Caco-2 (cell line): ENCODE data around the gene COQ5. TPM values are rescaled to one million over a fixed set of nuclear protein-coding genes. Genes with fewer than 3 reads are reported as not detected.

Source experiments
- BruUV-seq: library from RNA; stranded (reverse); fragments of 400-500 nt; replicated peaks from 2 replicates; lab custom pipeline; 2021; lab: Mats Ljungman, UMichigan
- CTCF ChIA-PET: fragments of 300-600 bp; sonication (Branson Sonifier 250); formaldehyde crosslinking; loops from one replicate; lab custom pipeline; 2022; ENCODE audit warnings: antibody characterized with exemption; lab: Charles Lee
- POLR2A ChIA-PET: fragments of 300-600 bp; sonication (Branson Sonifier 250); formaldehyde crosslinking; loops from one replicate; lab custom pipeline; 2022; ENCODE audit warnings: antibody characterized with exemption; lab: Charles Lee
- DNase-seq, 2 experiments: peaks; one replicate each; pipeline versions ENCODE4 v3.0.0 to v3.0.0-alpha.2; 2020 to 2022
- H3K27me3 ChIP-seq: replicated peaks from 2 replicates; pipeline ENCODE4 v1.6.0; 2011; ENCODE audit warnings: low read length; ENCODE audit not compliant: control insufficient read depth, insufficient read depth
- H3K36me3 ChIP-seq: 2 replicates; pipeline ENCODE4 v1.5.1; 2011; ENCODE audit warnings: low read length; ENCODE audit not compliant: control insufficient read depth, insufficient read depth
- H3K4me1 ChIP-seq: fragments of 250-450 bp; sonication (Bioruptor Pico); 2 replicates; pipeline ENCODE4 v1.5.1; 2020; ENCODE audit warnings: mild to moderate bottlenecking
- H3K4me3 ChIP-seq: 2 replicates; pipeline ENCODE4 v1.5.1; 2011; ENCODE audit warnings: low read depth, mild to moderate bottlenecking, control low read depth, low read length
- H3K9me3 ChIP-seq: fragments of 250-450 bp; sonication (Bioruptor Pico); 2 replicates; pipeline ENCODE4 v1.5.1; 2020; ENCODE audit warnings: mild to moderate bottlenecking, moderate library complexity
- H3K27ac Mint-ChIP-seq: one replicate; pipeline ENCODE4 v1.8.0; 2022; ENCODE audit warnings: mixed read lengths; ENCODE audit not compliant: unreplicated experiment
- H3K27me3 Mint-ChIP-seq: one replicate; pipeline ENCODE4 v1.8.0; 2022; ENCODE audit warnings: mixed read lengths; ENCODE audit not compliant: insufficient read depth, unreplicated experiment
- H3K36me3 Mint-ChIP-seq: one replicate; pipeline ENCODE4 v1.8.0; 2022; ENCODE audit warnings: mild to moderate bottlenecking, mixed read lengths; ENCODE audit not compliant: insufficient read depth, unreplicated experiment
- H3K4me1 Mint-ChIP-seq: one replicate; pipeline ENCODE4 v1.8.0; 2022; ENCODE audit warnings: low read depth, mixed read lengths; ENCODE audit not compliant: unreplicated experiment
- H3K4me3 Mint-ChIP-seq: one replicate; pipeline ENCODE4 v1.8.0; 2022; ENCODE audit warnings: mild to moderate bottlenecking, moderate library complexity, mixed read lengths; ENCODE audit not compliant: unreplicated experiment
- H3K9me3 Mint-ChIP-seq: one replicate; pipeline ENCODE4 v1.8.0; 2022; ENCODE audit warnings: mixed read lengths; ENCODE audit not compliant: unreplicated experiment
- intact Hi-C: fragments of 100-400 bp; cut with micrococcal nuclease; formaldehyde crosslinking; loops from one replicate; pipeline ENCODE4 v1.10.0; 2022; ENCODE audit not compliant: unreplicated experiment
- total RNA-seq: library from RNA; stranded (reverse); gene quantifications from 2 replicates; pipeline ENCODE4 v1.2.3, GENCODE V29; 2022
- TF ChIP-seq, protein P1 (sequence below), 2 experiments: fragments of 200-600 bp in 1 of 2; IDR thresholded peaks; 1 replicate in 1 of 2; 2 replicates in 1 of 2; pipeline versions ENCODE4 v1.5.1 to v1.8.0; 2011 to 2022; ENCODE audit warnings: antibody characterized with exemption in 1 of 2, control low read depth in 1 of 2, inconsistent platforms in 1 of 2, low read depth in 1 of 2, low read length in 1 of 2, mild to moderate bottlenecking in 1 of 2, moderate library complexity in 1 of 2; ENCODE audit not compliant: insufficient read depth in 1 of 2, severe bottlenecking in 1 of 2, unreplicated experiment in 1 of 2

COQ5 gene
- total RNA-seq, 1 experiment from 2014 or later = 20.7 TPM

DNA sequence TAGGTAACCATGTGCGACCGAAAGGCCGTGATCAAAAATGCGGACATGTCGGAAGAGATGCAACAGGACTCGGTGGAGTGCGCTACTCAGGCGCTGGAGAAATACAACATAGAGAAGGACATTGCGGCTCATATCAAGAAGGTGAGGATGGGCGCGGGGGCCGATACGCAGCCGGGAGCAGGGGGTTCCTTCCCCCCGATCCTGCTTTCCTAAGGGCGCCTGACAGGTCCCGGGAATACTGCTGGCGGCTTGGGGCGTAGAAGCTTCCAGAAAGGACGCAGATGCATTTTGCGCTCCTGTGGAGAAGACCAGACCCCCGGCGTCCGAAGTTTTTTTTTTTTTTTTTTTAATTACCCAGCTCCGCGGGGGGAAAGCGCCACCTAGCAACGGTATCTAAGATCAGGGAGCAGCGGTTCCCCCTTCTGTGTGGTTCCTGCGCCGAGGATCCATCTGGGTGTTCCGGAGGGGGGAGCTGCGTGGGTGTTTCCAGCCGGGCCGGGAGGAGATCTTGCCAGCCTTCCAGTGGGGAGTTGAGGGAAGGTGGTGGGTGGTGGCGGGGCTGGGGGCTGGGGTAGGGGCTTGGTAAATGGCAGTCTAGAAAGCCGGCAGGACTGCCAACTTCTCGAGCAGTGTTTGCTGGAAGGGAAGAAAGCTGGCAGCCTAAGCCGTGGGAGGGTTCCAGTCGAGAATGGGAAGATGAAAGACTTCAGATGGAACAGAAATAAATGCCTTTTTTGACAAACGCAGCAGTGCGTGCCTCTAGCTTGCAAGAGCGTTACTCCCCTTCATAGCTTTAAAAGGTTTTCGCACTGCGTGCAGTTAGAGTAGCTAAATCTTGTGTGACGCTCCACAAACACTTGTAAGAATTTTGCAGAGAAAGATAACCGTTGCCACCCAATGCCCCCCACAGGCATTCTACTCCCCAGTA lies 32.3 kb downstream of the COQ5 start:
- Histone ChIP-seq H3K4me3 (peak overlapping the region; percentile 80), H3K4me1 (peaks cover 17% of the 10 kb centered on the region), H3K27me3 (no peaks in the 10 kb centered on the region), H3K36me3 (peaks cover 1% of the 10 kb centered on the region; the same call in 1 of the 2 replicates), H3K9me3 (no peaks in the 10 kb centered on the region)
- no TSS peak for BruUV-seq
- Mint-ChIP-seq H3K9me3 (no peaks in the 10 kb centered on the region), H3K27me3 (no peaks in the 10 kb centered on the region), H3K36me3 (peaks cover 46% of the 10 kb centered on the region), H3K27ac (peak overlapping the region; percentile 80), H3K4me1 (peaks cover 19% of the 10 kb centered on the region), H3K4me3 (peak overlapping the region; percentile 96)
- intact Hi-C loops = loop anchor here (1.0 kb wide), 1 partner anchor 27 kb away; the partner anchor contains the start of gene SRSF9
- ChIA-PET CTCF (interaction anchor here (0.5 to 2.1 kb wide), 13 partner anchors 27 to 195 kb away, joined by 3 to 6 read pairs (median 4); partner anchors contain the start of genes COQ5, MLEC, POP5 and SIRT4), POLR2A (interaction anchor here (0.5 to 2.4 kb wide), 13 partner anchors 10 to 701 kb away, joined by 3 to 17 read pairs (median 4); partner anchors contain the start of genes COQ5, POP5 and UNC119B)
- TF ChIP-seq, protein P1, sequence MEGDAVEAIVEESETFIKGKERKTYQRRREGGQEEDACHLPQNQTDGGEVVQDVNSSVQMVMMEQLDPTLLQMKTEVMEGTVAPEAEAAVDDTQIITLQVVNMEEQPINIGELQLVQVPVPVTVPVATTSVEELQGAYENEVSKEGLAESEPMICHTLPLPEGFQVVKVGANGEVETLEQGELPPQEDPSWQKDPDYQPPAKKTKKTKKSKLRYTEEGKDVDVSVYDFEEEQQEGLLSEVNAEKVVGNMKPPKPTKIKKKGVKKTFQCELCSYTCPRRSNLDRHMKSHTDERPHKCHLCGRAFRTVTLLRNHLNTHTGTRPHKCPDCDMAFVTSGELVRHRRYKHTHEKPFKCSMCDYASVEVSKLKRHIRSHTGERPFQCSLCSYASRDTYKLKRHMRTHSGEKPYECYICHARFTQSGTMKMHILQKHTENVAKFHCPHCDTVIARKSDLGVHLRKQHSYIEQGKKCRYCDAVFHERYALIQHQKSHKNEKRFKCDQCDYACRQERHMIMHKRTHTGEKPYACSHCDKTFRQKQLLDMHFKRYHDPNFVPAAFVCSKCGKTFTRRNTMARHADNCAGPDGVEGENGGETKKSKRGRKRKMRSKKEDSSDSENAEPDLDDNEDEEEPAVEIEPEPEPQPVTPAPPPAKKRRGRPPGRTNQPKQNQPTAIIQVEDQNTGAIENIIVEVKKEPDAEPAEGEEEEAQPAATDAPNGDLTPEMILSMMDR (IDR thresholded peaks at IDR 0.05; ENCODE audit: insufficient read depth in 1 of 2, low read depth in 1 of 2, low read length in 1 of 2, severe bottlenecking in 1 of 2, unreplicated experiment in 1 of 2) = peak in 1 of 2 experiments; percentile 29
- peak in 1 of 2 experiments; percentile 45 for DNase-seq

DNA sequence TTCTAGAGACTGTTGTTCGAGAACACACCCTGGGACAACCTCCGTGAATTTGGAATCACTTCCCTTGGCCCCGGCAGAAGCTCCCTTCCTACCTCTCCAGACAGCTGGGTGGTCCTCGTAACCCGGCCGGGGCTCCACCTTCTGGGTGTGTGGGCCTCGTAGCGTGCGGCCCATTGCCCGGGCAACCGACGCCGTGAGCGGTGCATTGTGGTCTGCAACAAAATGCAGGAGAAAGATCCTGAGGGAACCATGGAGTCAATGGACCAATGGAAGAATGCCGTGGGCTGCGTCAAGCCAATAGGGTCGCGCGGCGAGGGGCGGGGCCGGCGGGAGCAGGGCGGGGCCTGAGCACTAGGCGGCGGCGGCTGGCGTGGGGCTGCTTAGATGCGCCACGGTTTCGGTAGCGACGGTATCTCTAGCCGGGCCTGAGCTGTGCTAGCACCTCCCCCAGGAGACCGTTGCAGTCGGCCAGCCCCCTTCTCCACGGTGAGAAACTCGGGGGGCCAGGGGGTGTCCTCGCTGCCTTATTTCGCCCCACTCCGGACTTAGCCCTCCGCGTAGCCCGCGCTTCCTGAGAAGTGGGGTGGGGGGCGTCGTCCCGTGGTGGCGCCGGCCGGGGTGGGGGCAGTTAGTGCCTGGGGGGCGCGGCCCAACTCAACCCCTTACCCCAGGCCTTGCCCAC lies 33.1 kb downstream of the COQ5 start, which contains the start of gene DYNLL1:
Gene DYNLL1 (plus strand): TSS at position 383 of the 682 bp plus-strand sequence. CDS start 309 bp downstream, outside the sequence.
- Histone ChIP-seq H3K9me3 (no peaks in the 10 kb centered on the region), H3K4me3 (peak within 1 kb of the TSS; percentile 80), H3K4me1 (peaks cover 17% of the 10 kb centered on the region), H3K36me3 (peaks cover 1% of the 10 kb centered on the region; the same call in 1 of the 2 replicates), H3K27me3 (no peaks in the 10 kb centered on the region)
- Mint-ChIP-seq H3K27me3 (no peaks in the 10 kb centered on the region), H3K27ac (peak within 1 kb of the TSS; percentile 80), H3K9me3 (no peaks in the 10 kb centered on the region), H3K4me3 (peak within 1 kb of the TSS; percentile 96), H3K4me1 (peaks cover 19% of the 10 kb centered on the region), H3K36me3 (peaks cover 41% of the 10 kb centered on the region)
- POLR2A ChIA-PET = interaction anchor here (0.5 to 2.4 kb wide), 10 partner anchors 11 to 214 kb away, joined by 3 to 17 read pairs (median 4); partner anchors contain the start of genes COQ5, POP5 and UNC119B
- TF ChIP-seq, protein P1 (IDR thresholded peaks at IDR 0.05; ENCODE audit: insufficient read depth in 1 of 2, low read depth in 1 of 2, low read length in 1 of 2, severe bottlenecking in 1 of 2, unreplicated experiment in 1 of 2) = no peak
- no TSS peak for BruUV-seq
- intact Hi-C loops = loop anchor here (1.0 kb wide), 2 partner anchors 27 to 33 kb away; partner anchors contain the start of genes COQ5 and SRSF9
- peak; percentile 96 to 98 for DNase-seq
- CTCF ChIA-PET = interaction anchor here (0.5 to 2.1 kb wide), 10 partner anchors 30 to 194 kb away, joined by 3 to 6 read pairs (median 4); partner anchors contain the start of genes COQ5, MLEC, POP5 and SIRT4
